Neural cell (in vitro differentiated cells): ENCODE measurements around the gene OR2F1.

Source experiments
- CTCF ChIP-seq: fragments of 450-650 bp; IDR thresholded peaks from 2 replicates; pipeline ENCODE4 v1.5.1; 2014; ENCODE audit warnings: antibody characterized with exemption, mild to moderate bottlenecking, moderate library complexity; ENCODE audit not compliant: poor library complexity, severe bottlenecking
- EP300 ChIP-seq: fragments of 450-650 bp; conservative IDR thresholded peaks from 2 replicates; pipeline ENCODE4 v1.6.1; 2014; ENCODE audit warnings: antibody characterized with exemption, mild to moderate bottlenecking, moderate library complexity; ENCODE audit not compliant: poor library complexity, severe bottlenecking
- EZH2 ChIP-seq: fragments of 200-600, 300-800 bp; shearing (Covaris generic), sonication (generic); IDR thresholded peaks from 2 replicates; pipeline ENCODE4 v1.6.1; 2014; ENCODE audit warnings: antibody characterized with exemption, low read length, borderline replicate concordance, mild to moderate bottlenecking; ENCODE audit not compliant: insufficient read depth, poor library complexity, severe bottlenecking
- POLR2AphosphoS5 ChIP-seq: IDR thresholded peaks from 2 replicates; pipeline ENCODE4 v1.6.1; 2012
- RAD21 ChIP-seq: fragments of 450-650 bp; conservative IDR thresholded peaks from 2 replicates; pipeline ENCODE4 v1.6.1; 2014; ENCODE audit warnings: antibody characterized with exemption, mild to moderate bottlenecking, moderate library complexity
- REST ChIP-seq: IDR thresholded peaks from 2 replicates; pipeline ENCODE4 v1.6.1; 2012; ENCODE audit warnings: borderline replicate concordance
- SMC3 ChIP-seq: fragments of 450-650 bp; conservative IDR thresholded peaks from 2 replicates; pipeline ENCODE4 v1.6.1; 2014; ENCODE audit warnings: antibody characterized with exemption, mild to moderate bottlenecking, moderate library complexity; ENCODE audit not compliant: poor library complexity
- TAF1 ChIP-seq: IDR thresholded peaks from 2 replicates; pipeline ENCODE4 v1.6.1; 2012; ENCODE audit warnings: low read depth

- TF ChIP-seq EZH2 (no peak), CTCF (no peak), POLR2AphosphoS5 (no peak), RAD21 (no peak), EP300 (no peak), REST (no peak), TAF1 (no peak), SMC3 (no peak)
Measured at GRCh38 chr7:144000020-144000419, 45.4 kb downstream of the OR2F1 start, which contains the start of gene OR6B1.
